ENCODE data around the gene RCL1. TPM values are rescaled to one million over a fixed set of nuclear protein-coding genes. Genes with fewer than 3 reads are reported as not detected.

Gene RCL1
- total RNA-seq, 3 donors from 2014 or later, result 12.0 to 13.3 (median 12.4) TPM

GRCh38 chr9:4842734-4843133 lies 50.0 kb downstream of the RCL1 start:
- Histone ChIP-seq H3K4me1 (ENCODE audit: low read depth) (no peaks in the 10 kb centered on the region), H3K9me3 (no peaks in the 10 kb centered on the region), H3K36me3 (ENCODE audit: low read depth) (no peaks in the 10 kb centered on the region), H3K4me3 (no peak overlapping the region)
- intact Hi-C loops (cut with DNase I, micrococcal nuclease), result no loop called here
- ATAC-seq, result no peak
- DNase-seq, result no peak
- TF ChIP-seq CTCF (IDR thresholded peaks at IDR 0.05), result no peak

DNA sequence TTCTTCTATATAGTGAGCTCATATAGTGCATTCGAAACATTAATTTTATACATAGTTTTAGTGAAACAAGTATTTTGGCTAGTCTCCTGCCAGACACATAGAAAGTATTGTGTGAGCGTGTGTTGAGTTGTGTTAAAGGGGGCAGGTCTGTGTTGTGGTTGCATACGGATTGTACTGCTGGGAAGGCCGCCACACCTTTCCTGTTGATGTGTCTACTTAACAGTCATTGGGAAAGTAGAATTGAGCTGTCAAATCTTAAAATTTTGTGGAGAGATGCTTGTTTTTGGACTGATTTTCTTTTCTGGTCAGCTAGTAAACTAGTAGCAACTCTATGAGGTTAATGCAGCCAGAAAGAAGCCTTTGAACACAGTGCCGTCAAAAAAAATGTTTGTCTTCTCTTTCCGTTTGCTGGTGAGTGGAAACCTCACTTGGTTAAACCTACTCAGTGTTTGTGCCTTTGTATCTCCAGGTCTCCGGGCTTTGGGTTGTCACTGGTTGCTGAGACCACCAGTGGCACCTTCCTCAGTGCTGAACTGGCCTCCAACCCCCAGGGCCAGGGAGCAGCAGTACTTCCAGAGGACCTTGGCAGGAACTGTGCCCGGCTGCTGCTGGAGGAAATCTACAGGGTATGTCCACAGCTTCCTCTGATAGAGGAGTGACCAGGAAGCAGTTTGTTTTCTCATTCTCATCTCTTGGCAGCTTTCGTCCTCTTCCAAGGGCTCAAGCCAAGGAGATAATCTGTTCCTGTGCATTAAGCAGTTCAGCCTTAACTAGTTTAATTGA lies 51.5 kb downstream of the RCL1 start:
- Histone ChIP-seq H3K36me3 (ENCODE audit: low read depth) (no peaks in the 10 kb centered on the region), H3K9me3 (no peaks in the 10 kb centered on the region), H3K4me3 (no peak overlapping the region), H3K4me1 (ENCODE audit: low read depth) (no peaks in the 10 kb centered on the region)
- DNase-seq (no peak), ATAC-seq (no peak)
- TF ChIP-seq CTCF (IDR thresholded peaks at IDR 0.05), result no peak
- intact Hi-C loops (cut with DNase I, micrococcal nuclease), result no loop called here

DNA sequence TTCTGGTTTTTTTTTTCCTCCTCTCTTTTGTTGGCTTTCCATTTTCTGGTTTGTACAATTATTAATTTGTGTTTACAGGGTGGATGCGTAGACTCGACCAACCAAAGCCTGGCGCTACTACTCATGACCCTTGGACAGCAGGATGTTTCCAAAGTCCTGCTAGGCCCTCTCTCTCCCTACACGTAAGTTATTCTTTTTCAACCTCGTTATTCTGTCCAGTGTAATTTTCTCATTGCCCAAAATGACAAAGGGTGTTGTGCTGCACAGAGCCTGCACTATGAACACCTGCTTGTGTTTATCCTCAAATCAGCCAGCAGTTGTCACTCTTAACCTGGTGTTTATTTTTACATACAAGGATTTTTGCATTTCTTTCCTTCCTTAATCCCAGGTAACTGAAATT lies 56.6 kb downstream of the RCL1 start:
- H3K9me3 ChIP-seq, result no peaks in the 10 kb centered on the region
- DNase-seq (peak in 1 of 3 donors; percentile 9), ATAC-seq (peak; percentile 55)
- no peaks in the 10 kb centered on the region for H3K36me3 ChIP-seq (ENCODE audit: low read depth)
- no peak overlapping the region for H3K4me3 ChIP-seq
- TF ChIP-seq CTCF (IDR thresholded peaks at IDR 0.05), result no peak
- intact Hi-C loops (cut with DNase I, micrococcal nuclease), result no loop called here
- no peaks in the 10 kb centered on the region for H3K4me1 ChIP-seq (ENCODE audit: low read depth)

DNA sequence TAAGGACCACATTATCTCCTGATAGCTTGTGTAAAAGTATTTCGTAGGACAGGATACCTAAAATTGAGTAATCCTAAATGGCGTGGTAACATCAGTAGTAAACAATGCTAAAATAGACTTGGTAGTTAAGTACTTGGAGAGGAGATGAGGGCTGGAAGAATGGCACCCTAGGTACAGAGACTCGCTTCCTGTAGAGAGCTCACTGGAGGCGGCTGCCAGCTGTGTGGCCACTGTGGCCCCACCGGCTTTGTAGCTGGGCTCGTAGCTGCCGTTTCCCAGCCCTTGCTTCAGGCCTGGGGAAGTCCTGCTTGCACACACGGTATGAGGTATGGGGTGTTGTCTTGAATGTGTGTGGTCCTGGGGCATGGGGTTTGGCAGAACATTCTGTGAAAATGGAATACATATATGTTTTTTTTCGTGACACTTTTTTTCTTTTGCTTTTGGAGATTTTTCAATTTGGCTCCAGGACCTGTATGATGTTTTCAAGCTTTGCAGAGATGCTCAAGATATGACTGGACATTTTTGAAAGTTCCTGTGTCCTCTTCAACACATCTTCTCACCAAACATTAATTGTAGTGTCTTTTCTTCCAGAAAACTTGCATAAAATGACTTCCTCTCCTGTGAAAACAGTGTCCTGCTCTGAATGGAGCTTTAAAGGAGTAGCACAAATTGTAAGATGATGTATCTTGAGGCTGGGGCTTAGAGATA lies 58.0 kb downstream of the RCL1 start:
- Histone ChIP-seq H3K36me3 (ENCODE audit: low read depth) (no peaks in the 10 kb centered on the region), H3K4me3 (no peak overlapping the region), H3K9me3 (no peaks in the 10 kb centered on the region), H3K4me1 (ENCODE audit: low read depth) (no peaks in the 10 kb centered on the region)
- intact Hi-C loops (cut with DNase I, micrococcal nuclease), result no loop called here
- no peak for TF ChIP-seq CTCF (IDR thresholded peaks at IDR 0.05)
- ATAC-seq (no peak), DNase-seq (no peak)

GRCh38 chr9:4852419-4852818 lies 59.7 kb downstream of the RCL1 start:
- no peak overlapping the region for H3K4me3 ChIP-seq
- H3K36me3 ChIP-seq (ENCODE audit: low read depth), result no peaks in the 10 kb centered on the region
- no peak for ATAC-seq
- no peak for DNase-seq
- H3K9me3 ChIP-seq, result no peaks in the 10 kb centered on the region
- TF ChIP-seq CTCF (IDR thresholded peaks at IDR 0.05), result no peak
- intact Hi-C loops (cut with DNase I, micrococcal nuclease), result no loop called here
- no peaks in the 10 kb centered on the region for H3K4me1 ChIP-seq (ENCODE audit: low read depth)

Measured in mucosa of descending colon (tissue), 3 donors.